Activated naive CD4-positive, alpha-beta T cell treated with anti-CD3 and anti-CD28 coated beads, Interleukin-2, amount 50 U/mL, for 16 hours (primary cell): ENCODE data around the gene FTCDNL1.
A peak's percentile ranks its signal among the peaks of the same experiment; 100 is the strongest.

ENCODE experiments used
- DNase-seq: peaks from one replicate; pipeline ENCODE4 v3.0.0-alpha.2; 2020

FTCDNL1 gene

GRCh38 chr2:199778655-199779054, 72.3 kb downstream of the FTCDNL1 start:
- DNase-seq = no peak

- DNase-seq = no peak
Observed at GRCh38 chr2:199777916-199778315, 73.1 kb downstream of the FTCDNL1 start.

- DNase-seq = no peak
Observed at GRCh38 chr2:199777315-199777714, 73.7 kb downstream of the FTCDNL1 start.

GRCh38 chr2:199775267-199775666, 75.7 kb downstream of the FTCDNL1 start:
- no peak for DNase-seq

- DNase-seq = no peak
Observed at GRCh38 chr2:199772035-199772976, 78.7 kb downstream of the FTCDNL1 start.

- no peak for DNase-seq
Observed at GRCh38 chr2:199770716-199771115, 80.3 kb downstream of the FTCDNL1 start.

- DNase-seq = no peak
Observed at GRCh38 chr2:199765646-199766045, 85.3 kb downstream of the FTCDNL1 start.

- DNase-seq = no peak
Observed at GRCh38 chr2:199764273-199764800, 86.7 kb downstream of the FTCDNL1 start.

- DNase-seq = no peak
Observed at GRCh38 chr2:199762963-199763362, 88.0 kb downstream of the FTCDNL1 start.

- no peak for DNase-seq
Observed at GRCh38 chr2:199760574-199760973, 90.4 kb downstream of the FTCDNL1 start.

GRCh38 chr2:199757233-199757870, 93.6 kb downstream of the FTCDNL1 start:
- no peak for DNase-seq

GRCh38 chr2:199756743-199757142, 94.2 kb downstream of the FTCDNL1 start:
- no peak for DNase-seq

- no peak for DNase-seq
Observed at GRCh38 chr2:199756211-199756610, 94.8 kb downstream of the FTCDNL1 start.

- no peak for DNase-seq
Observed at GRCh38 chr2:199754766-199755165, 96.2 kb downstream of the FTCDNL1 start.

- DNase-seq = no peak
Observed at GRCh38 chr2:199751492-199752120, 99.4 kb downstream of the FTCDNL1 start.

- no peak for DNase-seq
Observed at GRCh38 chr2:199749571-199749970, 101.4 kb downstream of the FTCDNL1 start.

- no peak for DNase-seq
Observed at GRCh38 chr2:199744724-199745123, 106.3 kb downstream of the FTCDNL1 start.

GRCh38 chr2:199744260-199744659, 106.7 kb downstream of the FTCDNL1 start:
- DNase-seq = no peak

GRCh38 chr2:199743415-199744120, 107.4 kb downstream of the FTCDNL1 start:
- no peak for DNase-seq

- no peak for DNase-seq
Observed at GRCh38 chr2:199742884-199743283, 108.1 kb downstream of the FTCDNL1 start.

GRCh38 chr2:199740111-199740428, 110.9 kb downstream of the FTCDNL1 start:
- DNase-seq = no peak

GRCh38 chr2:199739413-199740110, 111.4 kb downstream of the FTCDNL1 start:
- peak; percentile 64 for DNase-seq
